ENCODE results near the gene SBF2.

Gene SBF2

DNA sequence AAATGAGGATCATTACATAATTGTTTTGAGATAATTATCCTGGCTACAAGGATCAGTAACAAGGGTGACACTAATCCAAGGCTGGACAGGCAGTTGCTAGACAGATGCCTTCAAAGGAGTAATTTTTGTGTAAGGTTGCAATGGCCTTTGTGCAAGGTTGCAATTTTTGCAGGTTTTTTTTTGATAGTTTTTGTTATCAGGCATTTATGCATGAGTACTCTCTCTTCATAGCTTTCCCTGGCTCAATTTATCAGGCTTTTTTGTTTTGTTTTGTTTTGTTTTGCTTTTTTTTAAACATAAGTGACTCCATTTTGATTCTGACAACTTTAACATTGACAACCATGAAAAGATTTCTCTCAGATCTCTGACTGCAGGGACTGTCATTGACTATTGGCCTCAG lies 519.9 kb downstream of the SBF2 start:
- DNase-seq (ENCODE audit: low spot score): no peak

DNA sequence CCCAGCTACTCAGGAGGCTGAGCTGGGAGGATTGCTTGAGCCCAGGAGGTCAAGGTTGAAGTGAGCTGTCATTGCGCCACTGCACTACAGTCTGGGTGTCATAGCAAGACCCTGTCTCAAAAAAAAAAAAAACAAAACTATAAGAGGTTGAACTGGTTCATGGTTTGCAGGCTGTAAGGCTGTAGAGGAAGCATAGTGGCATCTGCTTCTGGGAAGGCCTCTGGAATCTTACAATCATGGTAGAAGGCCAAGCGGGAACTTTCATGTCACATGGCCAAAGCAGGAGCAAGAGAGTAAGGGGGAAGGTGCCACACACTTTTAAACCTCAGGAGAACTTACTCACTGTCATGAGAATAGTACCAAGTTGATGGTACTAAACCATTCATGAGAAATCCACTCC lies 520.5 kb downstream of the SBF2 start:
- no peak for DNase-seq (ENCODE audit: low spot score)

DNA sequence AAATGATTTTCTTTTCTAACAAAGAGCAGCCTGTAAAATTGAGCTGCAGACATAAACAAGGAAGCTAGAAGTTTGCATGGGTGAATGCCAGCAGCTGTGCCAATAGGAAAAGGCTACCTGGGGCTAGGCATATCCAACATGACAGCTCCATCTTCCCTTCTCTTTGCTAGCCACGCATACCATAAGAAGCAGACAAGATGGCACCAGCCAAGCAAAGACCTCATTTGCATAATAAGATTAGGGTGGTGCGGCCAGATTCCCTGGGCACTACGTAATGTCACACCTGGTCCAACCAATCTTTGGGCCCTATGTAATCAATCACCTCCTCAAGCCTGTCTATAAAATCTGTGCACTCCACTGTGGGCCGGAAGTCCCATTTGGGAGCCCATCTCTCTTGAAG lies 521.8 kb downstream of the SBF2 start:
- no peak for DNase-seq (ENCODE audit: low spot score)

DNA sequence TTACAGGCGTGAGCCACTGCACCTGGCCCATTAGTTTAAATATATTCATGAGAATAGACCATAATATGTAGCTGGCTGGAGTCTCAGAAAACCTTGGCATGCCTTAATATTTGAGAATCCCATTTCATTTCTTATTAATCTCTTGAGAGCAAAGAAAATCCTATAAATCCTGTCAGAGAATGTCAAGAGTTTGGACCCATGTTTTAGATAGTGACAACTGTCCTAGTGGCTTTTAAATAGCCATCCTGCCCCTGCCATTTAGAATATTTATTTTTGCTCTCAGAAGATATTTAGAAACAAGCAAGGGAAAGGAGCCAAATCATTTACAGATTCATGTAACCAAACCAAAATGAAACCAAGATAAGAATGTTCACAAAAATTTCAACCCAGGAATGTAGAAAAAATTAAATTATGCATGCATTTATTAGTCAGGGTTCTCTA lies 522.9 kb downstream of the SBF2 start:
- no peak for DNase-seq (ENCODE audit: low spot score)

DNA sequence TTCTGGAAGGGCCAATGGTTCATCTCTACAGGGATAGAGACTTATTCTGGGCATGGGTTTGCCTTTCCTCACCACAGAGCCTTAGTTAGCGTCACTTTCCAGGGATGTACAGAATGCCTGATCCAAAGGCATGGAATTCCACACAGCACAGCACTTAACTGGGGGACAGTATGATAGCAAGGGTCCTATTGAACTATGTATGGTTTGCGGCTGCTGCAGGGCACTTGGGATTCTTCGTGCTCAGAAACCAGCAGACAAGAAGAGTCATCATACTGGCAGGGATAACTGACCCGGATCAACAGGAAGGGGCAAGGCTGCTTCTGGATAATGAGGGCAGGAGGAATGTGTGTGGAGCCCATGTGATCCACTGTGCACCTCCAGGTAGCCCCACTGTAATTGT lies 524.4 kb downstream of the SBF2 start:
- DNase-seq (ENCODE audit: low spot score): no peak

DNA sequence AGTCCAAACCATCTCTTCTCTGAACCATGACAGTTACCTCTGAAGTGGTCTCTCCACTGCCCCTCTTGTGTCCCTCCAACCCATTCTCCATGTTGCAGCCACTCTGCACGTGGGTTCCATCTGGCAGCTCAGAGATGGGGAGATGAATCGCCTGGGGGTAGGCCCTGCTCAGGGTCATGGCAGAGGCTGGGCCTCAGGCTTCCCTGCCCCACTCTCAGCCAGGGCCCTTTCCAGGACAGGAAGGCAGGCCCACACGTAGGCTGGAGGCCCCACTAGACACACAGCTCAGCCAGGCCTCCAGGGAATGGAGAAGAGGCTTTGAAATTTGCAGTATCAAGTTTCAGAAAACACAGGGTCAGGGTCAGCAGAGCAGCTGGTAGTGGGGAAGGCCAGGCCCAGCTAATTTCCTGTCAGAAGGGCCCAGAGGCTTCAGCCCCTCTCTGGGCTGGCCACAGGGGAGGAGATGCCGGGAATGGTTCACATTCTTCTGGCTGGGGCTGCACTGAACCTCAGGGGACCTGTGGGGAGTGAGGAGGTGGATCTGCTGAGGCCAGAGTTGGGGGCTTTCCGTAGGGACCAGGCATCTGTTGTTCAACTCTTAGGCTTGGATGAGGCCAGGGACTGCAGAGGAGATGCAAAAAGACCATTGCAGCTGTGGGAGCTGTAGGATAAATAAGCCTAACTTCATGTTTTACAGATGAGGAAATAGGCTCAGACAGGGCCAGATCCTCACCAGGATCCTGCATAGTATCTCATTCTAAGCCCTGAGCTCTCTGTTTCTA lies 528.5 kb downstream of the SBF2 start:
- DNase-seq (ENCODE audit: low spot score): no peak

DNA sequence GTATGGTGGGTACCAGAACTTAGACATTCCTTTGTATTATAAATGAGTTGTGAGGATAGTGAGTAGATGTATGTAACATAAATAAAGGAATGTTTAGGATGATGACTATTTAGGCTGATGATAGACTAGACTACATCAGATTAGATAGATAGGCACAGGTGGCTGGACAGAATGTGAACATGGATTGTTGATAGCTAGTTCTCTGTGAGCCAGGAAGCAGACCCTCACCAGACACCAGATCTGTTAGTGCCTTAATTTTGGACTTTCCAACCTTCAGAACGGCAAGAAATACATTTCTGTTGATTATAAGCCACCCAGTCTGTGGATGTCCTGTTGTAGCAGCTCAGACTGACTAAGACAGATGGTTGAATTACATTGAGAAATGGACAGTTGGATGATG lies 530.7 kb downstream of the SBF2 start:
- DNase-seq (ENCODE audit: low spot score): no peak

DNA sequence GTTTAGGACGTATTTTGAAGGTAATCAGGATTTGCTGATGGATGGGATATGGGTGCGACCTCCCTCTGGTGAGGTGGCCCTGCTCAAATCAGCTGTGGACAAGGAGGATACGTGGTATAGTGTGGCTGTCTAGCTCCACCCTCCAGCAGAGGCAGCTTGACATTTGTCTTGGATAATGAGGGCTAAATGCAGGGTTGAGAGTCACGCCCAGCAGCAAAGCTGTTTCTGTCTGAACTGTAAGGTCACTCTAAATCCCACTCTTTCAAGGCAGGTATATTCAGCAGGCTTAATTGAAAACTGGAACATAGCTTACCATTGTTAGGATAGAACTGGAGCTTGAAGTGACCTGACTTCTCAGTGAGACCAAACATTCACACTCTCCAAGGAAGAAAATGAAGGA lies 531.5 kb downstream of the SBF2 start:
- DNase-seq (ENCODE audit: low spot score): no peak

DNA sequence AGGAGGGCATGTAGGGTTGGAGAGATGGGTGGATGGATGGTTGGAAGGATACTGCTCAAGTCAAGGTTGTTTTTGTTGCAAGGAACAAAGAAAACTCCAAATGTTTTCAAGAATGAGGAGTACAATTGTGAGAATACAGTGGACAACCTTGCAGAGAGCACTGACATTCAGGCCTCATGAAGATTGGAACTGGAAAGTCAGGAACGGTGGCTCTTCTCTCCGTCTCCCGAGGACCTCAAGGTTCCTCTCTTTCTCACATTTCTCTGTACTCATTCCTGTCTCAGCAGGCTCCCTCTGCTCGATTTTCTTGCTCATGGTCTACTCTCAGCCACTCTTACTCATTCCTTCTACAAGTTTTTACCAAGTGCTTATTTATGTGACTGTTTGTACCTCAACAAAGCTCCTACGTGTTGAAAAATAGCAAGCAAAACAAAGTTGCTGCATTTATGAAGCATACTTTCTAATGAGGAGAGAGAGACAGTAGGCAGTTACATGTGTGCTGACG lies 532.5 kb downstream of the SBF2 start:
- DNase-seq (ENCODE audit: low spot score): no peak

DNA sequence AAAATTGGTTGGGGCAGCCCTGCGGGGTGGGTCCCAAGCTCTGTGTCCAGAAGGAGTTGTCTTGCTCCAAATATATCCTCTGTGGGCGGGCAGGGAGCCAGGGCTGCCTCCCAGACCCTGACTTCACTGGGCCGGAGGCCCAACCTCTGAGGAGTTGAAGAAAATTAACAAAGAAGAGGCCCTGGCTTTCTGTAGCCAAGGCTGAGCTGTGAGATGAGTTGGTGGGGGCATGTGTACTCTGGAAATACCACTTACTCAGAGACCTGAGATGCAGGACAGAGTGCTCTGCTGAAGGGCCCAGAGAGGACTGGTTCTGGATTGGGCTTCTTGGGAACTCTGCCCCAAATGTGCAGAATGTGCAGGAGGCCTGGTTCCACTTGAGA lies 533.8 kb downstream of the SBF2 start:
- DNase-seq (ENCODE audit: low spot score): no peak

DNA sequence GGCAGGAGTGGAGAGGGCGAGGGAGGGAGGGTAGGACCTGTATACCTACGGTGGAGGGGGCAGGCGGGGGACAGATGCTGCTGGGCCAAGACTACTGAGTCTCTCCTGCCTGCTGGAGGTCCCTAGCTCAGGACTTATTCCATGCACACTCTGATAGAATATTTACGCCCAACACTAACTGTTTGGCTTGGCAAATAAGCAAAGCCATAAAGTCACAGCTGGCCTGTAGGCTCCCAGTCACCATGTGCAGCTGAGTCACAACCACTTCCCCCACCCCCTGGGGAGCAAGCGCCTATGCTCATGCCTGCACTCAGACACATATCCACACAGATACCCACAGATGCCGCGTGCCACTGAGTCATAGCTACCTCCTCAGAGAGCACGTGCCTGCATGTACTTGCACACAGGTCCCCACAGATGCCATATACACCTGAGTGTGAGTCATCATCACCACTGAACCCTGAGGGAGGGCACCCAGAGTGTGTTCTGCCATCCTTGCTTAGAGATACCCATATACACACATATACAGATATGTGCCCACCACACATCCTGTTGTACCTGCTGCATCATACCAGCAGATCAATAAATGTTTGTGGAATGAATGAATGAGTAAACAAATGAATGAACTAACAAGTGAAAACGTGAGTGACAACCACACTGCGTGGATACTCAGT lies 534.4 kb downstream of the SBF2 start:
- peak; percentile 91 for DNase-seq (ENCODE audit: low spot score)

DNA sequence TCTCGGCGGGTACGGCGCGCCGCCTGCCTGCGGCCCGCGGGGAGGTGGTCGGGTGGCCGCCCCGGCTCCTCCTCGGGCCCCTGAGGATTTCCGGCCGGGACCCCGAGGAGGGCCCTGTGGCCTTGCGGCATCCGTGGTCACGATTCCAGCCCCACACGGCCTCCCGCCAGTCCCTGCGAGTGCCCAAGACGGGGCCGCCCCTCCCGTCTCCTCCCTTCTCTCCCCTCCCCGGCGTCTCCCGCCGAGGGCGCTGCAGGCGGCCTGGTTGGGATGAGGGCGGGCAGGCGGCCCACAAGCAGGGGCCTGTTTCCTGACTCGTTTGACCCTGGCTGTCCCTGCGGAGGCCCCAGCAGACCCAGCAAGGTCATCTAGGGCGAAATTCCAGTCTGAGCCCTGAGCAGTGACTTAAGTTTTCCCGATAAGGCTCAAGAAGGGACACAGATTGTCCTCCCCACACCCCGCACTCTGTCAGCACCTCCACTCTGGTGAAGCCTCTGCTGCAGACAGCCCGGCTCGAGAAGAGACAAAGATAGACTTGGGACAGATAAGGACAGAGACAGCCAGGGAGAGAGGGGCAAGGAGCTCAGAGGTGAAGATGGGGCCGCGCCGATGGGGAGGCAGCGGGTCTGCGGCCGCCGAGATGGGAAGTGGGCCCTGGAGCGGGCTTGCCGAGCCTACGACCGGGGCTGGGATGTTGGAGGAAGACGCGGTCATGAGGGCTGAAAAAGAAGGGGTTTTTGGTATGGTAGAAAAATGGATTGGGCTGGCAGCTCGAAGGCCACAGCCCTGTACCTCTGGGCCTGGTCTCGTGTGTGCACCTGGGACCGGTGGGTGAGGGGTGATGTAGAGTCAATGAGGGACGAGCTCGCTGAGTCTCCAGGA lies 535.1 kb downstream of the SBF2 start:
- peak; percentile 24 for DNase-seq (ENCODE audit: low spot score)

DNA sequence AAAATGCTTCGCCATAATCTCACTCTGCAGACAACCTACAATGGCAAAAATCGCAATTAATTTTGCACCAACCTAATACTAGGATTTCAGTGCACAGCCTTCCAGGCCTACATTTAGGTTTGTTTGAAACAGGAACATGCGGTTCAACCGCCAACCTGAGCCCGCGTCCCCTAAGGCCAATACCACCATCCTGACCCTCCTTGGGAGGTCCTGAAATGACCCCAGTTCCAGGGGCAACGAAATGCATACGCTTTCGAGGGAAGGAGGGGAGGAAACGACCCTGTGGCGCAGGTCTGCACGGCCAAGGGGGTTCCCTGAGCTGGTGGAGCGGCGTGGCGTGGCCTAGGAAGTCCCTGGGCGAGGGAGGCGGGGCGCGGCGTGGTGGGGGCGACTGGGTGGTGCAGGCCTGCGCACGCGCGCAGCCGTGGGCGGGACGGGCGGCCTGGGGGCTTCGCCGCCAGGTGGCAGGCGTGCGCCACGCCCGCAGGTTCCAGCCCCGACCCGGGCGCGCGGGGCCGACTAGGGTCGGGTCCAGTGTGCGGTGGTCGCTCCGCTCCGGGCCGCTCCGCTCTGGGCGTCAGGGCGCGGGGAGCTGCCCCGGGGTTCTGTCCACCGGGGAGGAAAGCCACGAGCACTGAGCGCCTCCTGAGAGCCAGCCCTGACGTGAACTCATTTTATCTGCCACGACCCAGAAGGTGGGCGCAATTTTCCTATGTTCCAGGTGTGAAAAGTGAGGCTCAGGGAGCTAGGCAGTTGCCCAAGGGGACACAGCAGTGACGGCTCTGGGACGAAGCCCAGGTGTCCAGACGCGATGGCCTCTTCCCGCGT lies 536.0 kb downstream of the SBF2 start:
- DNase-seq (ENCODE audit: low spot score): peak; percentile 90

DNA sequence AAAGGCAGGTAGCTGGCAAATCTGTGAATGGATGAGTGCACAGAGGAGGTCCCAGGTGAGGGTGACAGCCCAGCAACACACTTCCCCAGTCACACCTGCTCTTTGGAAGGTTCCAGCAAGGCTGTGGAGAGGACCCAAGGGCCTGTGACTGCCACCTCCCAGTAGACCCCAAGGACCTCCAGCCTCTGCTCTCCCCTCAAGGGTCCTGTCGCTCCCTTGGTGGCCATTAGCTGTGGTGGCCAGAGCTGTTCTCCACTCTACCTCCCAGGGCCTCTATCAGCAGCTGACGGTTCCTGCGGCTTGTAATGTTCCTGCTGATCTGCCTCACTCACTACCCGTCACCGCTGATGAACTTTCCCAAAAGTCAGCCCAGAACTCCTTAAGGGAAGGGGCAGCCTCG lies 537.1 kb downstream of the SBF2 start:
- DNase-seq (ENCODE audit: low spot score): no peak

DNA sequence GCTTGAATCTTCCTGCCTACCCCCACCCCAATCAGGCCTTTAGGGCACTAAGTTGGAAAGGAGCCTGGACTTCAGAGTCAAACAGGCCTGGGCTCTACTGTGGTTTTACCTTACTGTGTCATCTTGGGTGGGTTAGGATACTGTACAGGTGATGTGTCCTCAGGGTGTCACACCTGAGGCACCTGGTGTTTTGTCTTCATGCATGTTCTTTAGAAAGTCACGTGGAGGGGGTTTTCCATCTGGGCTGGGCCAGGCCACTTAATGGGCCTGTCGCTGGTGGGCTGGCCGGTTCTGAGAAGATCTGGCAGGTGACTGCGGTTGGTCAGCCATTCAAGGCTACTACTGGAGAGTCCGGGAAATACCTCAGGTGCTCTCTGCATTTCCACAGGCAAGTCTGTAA lies 537.6 kb downstream of the SBF2 start:
- DNase-seq (ENCODE audit: low spot score): no peak

DNA sequence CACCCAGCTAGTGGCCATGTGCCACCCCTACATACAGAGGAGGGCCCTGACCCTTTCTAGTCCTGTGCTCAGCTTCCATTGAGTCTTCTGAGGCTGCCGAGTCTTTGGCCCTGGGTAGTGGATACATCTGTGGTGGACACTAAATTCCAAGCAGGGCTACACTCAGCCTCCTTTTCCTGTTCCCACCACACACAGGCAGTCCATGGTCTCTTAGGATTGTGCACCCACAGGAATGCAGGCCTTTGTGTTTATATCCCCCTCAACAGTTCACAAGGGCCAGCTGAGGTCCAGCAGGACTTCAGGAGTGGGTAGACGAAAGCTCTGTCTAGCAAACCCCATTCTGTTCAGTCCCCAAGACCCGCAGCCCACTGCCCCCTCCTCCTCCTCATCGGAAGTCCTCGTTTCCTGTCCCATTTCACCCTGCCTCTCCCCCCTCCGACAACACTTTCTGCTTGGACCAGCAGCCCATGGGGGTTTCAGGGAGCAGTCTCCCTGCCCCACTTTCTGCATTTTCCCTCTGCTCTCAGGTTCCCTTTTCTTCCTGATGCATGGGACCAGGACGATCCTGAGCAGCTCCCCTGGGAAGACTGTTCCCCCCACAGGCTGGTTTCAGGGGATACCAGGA lies 538.3 kb downstream of the SBF2 start:
- no peak for DNase-seq (ENCODE audit: low spot score)

DNA sequence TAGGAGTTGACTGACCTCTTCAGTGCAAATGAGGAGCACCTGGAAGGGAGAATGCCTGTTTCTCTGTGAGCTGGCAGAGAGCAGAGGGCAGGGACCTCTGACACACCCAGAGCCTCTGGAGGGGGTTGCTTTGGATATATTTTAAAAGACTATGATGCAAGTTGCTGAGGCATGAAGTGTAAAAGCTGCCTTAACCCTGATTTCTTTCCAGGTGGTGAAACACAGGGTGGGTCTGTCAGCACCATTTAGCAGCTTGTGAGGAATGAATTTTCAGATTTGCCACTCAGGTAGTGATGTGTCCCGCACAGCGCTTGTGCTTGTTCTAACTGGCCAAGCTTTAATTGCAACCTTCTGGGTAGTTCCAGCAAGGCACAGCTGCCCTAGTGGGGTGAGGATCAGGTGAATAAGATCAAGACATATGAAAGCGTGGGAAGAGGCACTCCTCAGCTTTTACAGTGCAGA lies 540.0 kb downstream of the SBF2 start:
- no peak for DNase-seq (ENCODE audit: low spot score)

DNA sequence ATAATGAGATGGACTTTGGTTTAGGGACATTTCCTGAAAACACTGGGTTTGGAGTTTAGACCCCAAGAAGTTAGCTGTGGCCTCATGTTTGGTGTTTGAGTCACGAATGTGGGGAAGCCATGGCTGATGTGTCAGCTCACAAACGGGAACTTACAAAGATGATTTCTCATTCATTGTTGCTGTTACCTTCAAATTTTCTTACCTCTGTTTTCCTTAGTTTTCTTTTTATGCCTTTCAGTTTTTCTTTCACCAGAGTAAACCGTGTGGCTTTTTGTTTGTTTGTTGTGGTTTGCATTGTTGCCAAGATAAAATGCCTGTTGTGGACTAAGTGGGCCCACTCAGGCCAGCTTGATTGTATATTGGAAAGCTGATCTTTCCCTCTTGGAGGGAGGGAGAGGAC lies 541.0 kb downstream of the SBF2 start:
- no peak for DNase-seq (ENCODE audit: low spot score)

DNA sequence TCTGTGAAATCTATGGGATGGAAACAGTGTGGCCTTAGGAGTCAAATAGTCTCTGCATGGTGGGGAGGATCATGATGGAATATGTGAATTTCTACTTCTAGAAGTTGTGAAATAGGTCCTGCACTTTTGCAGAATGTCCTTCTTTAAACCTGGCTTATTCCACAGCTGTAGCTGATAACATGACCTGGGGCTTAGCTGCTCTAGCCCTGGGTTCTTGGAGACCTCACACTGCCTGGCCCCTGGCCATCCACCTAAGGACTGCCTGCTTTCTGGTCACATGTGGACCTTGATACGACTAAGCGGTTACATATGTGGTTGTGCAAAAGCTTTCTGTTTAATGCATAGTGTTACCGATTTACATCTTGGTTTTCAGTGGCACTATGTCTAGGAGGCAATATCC lies 541.9 kb downstream of the SBF2 start:
- no peak for DNase-seq (ENCODE audit: low spot score)

DNA sequence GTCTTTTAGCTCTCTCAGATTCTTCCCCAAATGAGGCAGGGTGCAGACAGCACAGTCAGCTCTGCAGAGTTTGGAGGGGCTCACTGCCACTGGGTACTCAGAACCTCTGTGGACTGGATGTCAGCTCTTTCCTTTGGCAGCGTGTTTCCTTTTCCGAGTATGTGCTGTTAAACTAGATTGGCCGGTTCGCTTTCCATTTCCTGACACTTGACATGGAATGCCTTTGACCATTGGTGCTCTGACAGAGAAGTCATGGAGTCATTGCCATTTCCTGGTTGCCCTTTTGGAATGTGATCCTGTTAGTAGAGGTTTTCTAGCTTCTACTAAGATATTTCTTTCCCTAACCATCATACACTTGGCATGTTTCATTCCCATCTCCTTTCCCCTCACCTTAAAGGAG lies 543.5 kb downstream of the SBF2 start:
- DNase-seq (ENCODE audit: low spot score): no peak

DNA sequence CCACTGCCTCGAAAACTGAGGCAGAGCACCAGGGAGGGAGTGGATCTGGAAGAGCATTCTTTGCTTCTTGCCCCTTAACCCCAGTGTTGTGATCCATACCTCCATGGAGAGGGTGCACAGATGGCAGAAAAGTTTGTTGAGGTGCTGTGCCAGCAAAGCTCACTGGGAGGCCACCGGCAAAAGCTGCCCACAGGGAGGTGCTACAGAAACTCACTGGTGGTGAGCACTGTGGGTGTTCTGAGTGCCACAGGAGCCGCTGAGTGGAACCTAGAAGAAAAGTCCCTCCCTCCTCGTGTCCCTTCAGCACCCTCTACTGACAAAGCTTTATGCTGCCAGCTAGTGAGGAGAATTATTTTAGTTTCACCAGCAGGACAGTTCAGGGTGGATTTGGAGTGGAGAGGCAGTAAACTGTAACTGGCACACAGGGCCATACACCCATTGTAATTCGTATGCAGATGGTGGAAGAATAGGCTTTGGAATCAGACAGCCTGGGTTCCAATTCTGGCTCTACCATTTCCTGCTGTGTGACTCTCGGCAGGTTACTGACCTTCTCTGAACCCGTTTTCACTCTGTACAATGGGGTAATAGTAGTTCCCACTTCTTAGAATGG lies 545.6 kb downstream of the SBF2 start:
- DNase-seq (ENCODE audit: low spot score): peak; percentile 58

Measured in CD4-positive, alpha-beta T cell treated with Interleukin-6 at 100 ng/mL for 8 hours (primary cell).